ENCODE measurements around the gene CCK.
A peak's percentile ranks its signal among the peaks of the same experiment; 100 is the strongest.

The CCK gene

DNA sequence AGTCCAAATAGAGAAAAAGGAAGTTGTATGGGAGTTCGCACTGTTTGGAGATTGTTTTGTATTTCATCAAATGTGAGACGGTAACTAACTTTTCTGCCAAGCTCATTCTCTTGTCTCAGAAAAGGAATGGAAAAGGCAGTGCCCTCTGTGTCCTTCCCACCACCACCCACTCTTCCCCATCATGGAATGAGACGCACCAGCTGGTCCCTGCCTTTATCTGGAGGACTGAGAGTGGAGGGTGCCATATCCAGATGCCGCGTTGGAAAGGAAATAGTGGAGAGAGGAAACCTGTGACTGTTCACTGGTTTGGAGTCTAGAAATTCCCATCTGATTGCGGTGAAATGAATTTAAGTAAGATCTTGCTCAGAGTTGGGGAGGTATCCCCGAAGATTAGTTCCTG lies 3.7 kb upstream of the CCK start:
- no peak for DNase-seq (ENCODE audit: low read depth, low spot score)

DNA sequence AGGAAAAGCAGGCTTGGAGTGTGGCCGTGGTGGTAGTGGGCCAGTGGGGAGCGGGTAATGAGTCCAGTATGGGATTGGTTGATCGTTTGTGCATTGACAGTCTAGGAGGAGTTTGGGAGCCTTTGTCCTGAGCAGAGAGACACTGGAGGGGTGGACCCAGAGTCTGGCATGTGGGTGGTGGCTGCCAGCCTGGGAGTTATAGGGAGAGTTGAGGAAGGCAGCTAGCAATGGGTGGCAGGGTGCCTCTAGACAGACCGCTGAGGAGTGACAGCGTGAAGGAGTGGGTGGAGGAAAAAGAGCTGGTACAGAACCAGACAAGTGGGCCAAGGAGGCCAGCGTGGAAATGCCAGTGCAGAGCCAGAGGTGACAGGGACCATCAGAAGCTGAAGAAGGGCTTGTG lies 1.9 kb upstream of the CCK start:
- DNase-seq (ENCODE audit: low read depth, low spot score): no peak

DNA sequence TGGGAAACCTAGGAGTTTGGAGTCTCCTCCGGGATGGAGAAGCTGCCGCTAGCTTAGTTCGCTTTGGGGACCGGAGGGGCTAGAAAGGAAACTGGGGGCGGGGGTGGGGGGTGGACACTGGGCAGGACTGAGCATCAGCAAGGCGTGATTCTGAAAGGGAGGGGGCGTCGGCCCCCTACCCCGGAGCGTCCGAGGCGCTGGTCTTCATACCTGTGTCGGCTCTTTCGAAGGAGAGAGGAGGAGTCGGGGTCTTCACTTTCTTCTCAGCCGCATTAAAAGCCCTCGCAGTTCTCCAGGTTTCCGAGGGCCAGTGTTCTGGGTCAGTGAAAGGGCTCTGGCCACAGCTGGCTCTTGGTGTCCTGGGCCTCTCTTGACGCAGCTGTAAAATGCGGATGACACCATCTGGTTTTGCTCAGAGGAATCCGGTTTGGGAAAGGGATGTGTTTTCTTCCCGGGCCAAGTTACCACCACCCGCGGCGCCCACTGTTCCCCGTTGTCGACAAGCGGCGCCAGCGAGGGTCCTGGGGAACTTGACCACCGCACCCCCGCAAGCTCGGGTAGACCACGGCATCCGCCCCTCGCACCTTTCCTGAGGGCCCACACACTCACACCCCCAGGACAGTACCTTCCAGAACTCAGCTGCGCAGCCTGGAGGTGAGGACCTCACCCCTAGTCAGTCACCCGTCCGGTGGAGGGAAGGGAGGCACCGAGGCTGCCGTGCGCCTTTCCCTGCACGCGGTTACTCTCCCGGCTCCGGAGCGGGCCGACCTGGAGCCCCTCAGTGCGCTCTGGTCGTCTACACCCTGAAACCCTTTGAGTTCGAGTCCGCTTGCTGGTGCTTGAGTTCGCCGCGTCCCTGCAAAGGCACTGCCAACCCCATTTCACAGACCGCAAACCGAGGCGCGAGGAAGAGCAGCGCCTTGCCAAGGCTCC lies 660 bp downstream of the CCK start:
- DNase-seq (ENCODE audit: low read depth, low spot score): no peak

DNA sequence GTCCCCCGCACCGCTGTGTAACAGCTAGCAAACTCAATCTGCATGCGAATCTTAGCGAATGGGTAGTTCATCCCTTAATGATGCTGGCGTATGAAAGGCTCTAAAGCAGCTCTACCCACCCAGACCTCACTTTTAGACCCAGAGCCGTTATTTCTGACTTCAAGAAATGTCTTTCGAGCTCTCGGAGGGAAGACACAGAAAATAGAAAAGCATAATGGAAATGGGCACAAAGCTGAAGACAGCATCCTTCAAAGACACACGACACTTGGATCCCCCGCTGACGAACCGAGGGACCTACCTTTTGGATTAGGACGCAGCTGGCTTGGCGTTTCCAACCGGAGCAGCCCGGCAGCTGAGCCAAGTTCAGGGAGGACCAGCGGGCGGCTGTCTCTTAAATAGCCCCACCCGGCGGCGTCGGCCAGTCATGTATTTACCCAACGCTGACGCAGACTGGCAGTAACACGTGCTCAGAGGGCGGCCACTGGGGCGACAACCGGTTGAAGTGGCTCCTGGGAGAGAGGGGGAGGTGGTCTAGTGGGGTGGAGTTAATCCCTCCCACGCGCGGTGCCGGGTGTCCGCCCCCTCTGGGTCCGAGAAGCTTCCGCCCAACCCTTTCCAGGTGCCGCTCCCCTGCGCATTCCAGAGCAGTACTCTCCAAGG lies 1.5 kb downstream of the CCK start:
- peak; percentile 41 for DNase-seq (ENCODE audit: low read depth, low spot score)

DNA sequence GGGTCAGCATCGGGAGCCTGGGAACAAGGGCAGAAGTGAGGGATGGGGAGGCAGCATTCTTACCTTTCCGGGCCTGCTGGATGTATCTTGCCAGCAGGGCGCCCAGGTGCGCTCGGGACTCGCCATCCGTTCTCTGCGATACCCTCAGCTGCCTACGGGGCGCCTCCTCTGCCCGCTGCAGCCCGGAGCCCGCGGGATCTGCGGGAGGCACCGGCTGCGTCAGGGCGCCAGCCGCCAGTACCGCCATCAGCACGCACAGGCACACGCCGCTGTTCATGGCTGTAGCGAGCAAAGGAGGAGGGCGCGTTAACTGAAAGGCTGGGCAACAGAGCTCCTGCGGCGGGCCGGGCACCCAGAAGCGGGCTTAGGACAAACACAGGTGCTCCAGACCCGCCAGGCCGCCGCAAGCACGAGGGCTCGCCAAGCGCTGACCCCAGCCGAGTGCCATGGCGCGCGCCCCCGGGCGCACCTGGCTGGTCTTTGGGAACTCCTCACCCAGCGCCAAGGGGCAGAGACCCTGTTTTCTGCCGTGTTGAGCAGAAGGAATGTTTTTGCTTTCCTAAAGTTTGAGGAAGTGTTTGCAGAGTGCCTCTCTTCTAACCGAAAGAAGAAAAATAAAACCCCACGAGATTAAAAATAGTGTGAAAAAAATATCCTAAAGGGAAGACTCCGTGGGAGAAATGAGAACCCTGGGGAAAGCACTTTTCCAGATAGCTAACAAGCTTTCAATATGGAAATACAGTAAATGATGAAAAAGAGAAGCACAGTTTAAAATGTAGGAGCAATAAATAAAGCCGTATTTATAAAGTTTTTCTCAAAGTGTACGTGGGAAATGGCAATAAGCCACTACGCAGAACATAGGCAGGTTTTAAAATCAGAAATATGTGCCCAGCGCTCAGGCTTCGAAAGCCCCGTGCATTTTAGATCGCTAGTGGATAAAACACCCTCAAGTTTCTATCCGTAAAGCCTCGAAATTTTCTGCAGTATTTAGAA lies 2.3 kb downstream of the CCK start:
- peak; percentile 49 for DNase-seq (ENCODE audit: low read depth, low spot score)

DNA sequence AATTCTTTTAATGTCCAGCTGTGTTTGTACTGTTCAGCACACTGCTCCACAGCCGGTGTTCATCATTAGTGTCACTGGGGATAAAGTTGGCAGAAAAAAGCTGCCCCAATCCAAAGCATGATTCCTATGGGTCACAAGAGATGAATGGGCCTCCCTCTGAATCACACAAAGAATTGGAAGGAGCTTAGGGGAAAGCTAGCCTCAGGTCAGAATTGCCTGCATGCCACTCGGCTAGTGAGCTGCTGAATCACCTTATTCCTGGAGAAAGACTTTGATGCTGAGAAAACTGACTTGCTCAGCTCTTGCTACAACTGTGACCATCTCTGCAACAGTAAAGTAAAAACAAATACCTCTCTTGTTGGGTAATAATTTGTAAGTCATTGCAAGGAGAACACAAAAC lies 3.5 kb downstream of the CCK start:
- peak; percentile 71 for DNase-seq (ENCODE audit: low read depth, low spot score)

DNA sequence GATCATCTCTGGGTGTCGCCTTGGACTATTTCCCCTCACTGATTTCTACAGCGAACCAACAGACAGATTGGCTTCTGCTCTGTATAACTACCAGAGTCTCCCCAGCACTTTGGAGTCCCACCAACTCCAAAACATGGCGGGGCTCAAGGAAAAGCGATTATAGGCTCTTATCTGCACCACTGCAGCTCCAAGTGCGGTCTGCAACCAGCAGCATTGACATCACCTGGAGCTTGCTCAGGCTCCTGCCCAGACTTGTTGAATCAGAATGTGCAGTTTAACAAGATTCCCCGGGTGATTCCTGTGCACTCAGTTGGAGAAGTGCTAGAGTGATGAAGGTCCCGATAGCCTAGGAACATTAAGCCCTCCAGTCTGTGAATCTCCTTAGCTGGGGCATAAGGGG lies 9.0 kb downstream of the CCK start:
- no peak for DNase-seq (ENCODE audit: low read depth, low spot score)

DNA sequence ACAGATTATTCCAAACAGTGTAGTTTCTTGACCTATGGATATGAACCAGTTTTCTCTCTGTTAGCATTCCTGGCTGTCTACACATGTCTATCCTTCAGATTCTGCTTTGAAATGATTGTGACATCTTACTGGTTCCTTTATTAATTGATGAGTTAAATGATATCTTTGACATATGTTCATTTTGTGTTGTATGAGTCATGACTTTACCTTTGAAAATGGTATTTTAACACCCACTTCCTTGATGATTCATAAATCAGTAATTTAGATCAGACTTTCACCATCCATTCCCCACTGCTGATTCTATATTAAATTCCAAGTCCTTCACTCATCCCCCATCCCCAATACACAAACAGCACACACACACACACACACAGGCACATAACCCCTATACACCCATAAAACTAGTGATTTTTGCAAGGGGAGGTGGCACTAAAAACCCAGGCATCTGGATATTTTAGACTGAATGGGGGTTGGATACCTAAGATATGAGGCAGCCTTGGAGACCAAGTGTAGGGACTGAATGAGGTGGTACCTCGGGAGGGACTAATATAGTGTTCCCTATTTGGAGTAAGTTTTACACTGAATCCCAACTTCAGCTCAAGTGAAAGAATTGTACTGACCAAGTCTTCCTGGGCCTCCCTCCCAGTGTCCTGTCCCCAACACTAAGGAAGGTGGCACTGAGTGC lies 9.7 kb downstream of the CCK start:
- DNase-seq (ENCODE audit: low read depth, low spot score): peak; percentile 37

DNA sequence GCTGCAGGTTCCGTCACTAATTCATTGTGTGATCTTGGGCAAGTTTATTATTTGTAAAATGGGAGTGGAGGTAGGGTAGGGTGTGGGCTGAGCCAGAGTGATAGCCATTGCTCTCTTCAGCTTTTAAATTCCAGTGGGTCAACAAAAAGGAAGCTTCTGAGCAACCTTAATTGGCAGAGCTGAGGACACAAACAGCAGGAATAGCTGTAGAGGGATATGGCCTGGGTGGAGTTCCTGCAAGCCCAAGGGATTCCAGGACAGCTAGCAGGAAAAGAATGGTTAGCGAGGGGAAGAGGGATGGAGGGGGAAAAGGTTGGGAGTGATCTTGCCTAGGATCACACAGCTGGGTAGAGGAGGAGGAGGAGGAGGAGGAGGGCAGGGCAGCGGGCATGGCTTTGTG lies 11.4 kb downstream of the CCK start:
- no peak for DNase-seq (ENCODE audit: low read depth, low spot score)

DNA sequence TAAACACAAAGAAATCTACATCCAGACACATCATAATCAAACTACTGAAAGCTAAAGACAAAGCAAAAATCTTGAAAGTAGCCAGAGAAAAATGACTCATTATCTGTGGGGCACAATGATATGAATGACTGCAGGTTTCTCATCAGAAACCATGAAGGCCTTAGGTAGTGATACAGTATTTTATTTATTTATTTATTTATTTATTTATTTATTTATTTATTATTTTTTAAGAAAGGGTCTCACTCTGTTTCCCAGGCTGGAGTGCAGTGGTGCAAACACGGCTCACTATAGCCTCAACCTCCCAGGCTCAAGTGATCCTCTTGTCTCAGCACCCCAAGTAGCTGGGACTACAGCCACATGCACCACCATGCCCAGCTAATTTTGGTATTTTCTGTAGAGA lies 15.2 kb downstream of the CCK start:
- no peak for DNase-seq (ENCODE audit: low read depth, low spot score)

DNA sequence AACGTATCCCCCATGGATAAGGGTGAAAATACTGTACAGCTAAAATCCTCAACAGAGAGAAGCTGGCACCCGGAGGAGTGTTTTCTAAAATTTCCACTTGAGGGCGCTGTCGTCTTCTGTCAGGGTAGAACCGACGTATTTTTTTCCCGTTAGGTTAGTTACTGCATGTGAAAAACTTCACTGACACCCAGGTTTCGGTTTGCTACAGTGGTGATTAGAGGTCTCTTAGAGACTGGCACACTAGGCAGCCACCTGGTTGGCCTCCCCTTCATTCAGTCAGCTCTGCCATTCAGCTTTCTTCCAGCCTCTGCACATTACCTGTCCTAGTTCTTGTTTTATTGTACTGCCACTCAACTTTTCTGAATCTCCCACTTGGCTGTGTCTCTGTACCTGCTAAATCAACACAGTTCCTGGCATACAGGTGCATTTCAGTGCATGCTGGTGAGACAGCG lies 18.4 kb downstream of the CCK start:
- DNase-seq (ENCODE audit: low read depth, low spot score): peak; percentile 80

DNA sequence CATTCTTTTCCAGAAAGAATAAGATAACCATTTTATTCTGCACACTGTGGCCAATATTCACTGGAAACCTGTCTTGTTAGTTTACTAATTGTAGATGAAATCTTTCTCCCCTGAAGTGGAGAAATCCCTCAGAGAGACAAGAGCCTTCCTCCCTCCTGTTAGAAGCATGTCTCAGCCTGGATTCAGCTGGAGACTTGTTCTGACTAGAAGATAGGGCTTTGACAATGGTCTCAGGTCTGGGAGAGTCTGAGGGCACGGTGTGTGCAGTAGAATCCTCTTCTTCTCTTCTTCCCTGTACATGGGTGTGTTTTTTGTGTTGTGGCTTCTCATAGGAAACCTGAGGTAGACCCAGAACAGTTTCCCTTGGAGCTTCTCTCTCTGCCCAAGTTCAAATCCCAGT lies 19.9 kb downstream of the CCK start:
- no peak for DNase-seq (ENCODE audit: low read depth, low spot score)

DNA sequence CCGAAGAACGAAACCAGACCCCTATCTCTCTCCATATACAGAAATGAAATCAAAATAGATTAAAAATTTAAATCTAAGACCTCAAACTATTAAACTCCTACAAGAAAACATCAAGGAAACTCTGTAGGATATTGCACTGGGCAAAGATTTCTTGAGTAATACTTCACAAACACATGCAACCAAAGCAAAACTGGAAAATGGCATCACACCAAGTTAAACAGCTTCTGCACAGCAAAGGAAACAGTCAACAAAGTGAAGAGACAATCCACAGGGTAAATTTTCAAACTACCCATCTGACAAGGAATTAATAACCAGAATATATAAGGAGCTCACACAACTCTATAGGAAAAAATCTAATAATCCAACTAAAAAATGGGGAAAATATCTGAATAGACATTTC lies 29.4 kb downstream of the CCK start:
- DNase-seq (ENCODE audit: low read depth, low spot score): no peak

DNA sequence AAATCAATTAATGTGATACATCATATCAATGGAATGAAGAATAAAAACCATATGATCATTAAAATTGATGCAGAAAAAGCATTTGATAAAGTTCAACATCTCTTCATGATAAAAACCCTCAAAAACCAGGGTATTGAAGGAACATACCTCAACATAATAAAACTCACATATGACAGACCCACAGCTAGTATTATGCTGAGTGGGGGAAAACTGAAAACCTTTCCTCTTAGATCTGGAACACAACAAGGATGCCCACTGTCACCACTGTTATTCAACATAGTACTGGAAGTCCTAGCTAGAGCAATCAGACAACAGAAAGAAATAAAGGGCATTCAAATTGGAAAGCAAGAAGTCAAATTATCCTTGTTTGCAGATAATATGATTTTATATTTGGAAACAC lies 30.5 kb downstream of the CCK start:
- DNase-seq (ENCODE audit: low read depth, low spot score): no peak

DNA sequence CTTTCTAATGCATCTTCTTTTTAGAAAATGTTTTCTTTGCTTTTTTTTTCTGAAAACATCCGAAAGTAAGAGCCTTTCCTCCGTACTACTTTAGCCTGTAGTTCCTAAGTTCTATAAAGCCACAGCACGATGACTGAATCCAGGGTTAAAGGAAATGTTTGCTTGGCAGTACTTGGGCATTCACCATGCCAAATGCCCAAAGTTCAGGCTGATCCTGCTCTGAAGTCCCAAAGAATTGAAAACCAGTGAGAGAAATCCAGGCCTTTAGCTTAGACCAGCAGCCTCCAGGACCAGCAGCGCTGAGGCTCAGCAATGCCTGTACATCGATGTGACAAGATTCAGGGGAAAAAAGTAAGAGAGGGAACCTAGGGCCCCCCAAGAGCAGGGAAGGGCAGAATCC lies 35.1 kb downstream of the CCK start:
- DNase-seq (ENCODE audit: low read depth, low spot score): no peak

DNA sequence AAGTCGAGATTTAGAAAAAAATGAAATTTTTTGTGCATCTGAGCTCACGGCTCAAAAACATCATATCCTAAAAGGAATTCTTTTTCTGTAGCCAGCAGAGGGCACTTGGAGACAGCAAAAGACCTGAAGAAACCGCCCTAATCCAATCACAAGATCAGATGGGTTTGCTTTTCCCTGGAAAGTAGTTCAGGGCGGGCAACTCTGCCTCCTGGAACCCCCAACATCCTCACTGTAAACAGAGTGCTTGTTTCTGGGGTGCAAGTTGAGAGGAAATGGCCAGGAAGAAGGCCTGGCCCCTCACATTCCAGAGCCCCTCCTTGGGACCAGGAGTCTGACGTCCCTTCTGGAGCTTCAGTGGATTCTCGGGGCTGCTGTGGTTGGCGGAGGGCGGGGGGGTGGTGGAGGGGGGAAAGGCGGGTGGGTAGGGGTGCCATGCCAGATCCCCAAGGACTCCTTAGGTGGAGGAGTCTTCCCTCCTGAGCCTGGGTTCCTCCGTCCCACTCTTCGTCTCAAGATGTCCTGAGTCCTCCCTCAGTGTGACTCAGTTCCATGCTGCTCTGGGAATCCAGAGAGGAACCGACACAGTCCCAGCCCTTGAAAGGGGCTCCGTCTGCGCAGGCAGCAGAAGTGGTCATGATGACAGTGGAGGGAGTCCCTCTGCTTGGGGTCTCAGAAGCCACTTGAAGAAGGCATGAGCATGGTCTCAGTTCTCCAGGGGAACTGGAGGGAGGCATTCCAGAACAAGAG lies 35.9 kb downstream of the CCK start:
- DNase-seq (ENCODE audit: low read depth, low spot score): peak; percentile 65

DNA sequence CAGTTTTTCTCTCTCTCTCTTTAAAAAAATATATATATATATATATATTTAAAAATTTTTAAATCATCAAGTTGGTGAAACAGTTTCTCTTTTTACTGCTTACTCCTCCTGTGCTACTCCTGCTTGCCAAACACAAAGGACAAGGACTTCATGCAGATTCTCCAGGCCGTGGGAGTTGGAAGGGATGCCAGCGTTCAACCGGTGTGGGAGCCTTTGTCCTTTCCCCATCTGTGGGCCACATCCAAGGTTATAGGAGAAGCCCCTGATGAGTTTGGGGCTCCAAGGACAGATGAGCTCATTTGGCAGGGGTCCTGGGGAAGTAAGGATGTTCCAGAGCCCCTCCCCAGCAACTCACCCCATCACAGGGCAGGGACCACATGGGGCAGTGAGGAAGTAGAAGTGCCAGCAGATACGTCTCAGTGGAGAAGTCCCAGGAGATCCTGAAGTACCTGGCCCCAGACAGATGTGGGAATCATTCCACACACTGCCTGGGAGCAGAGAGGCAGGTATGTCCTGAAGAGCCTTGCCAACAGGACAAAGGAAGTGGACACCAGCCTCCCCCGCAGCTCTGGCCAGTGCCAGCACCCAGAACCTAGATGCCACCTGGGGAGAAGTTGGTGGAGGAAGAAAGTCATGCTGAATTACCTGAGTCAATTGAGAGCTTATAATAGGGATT lies 36.6 kb downstream of the CCK start:
- DNase-seq (ENCODE audit: low read depth, low spot score): no peak

DNA sequence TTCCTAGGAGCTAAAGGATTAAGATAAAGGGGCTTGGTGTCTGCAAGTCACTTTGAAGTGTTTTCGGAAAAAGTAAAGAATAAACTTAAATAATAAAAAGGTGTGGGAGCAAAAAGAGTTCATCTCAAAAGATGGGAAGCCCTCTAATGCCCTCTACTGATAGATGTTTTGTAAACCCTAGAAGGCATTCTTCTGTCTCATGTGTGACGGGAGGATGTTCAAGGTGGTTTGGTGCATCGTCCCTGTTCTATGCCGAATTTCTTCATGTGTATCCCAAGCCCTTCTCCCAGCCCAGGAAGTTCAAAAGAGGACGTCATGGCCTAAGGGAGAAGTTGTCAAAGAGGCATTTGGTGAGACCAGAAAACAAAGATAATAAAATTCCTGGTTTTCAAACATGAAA lies 37.2 kb downstream of the CCK start:
- peak; percentile 27 for DNase-seq (ENCODE audit: low read depth, low spot score)

DNA sequence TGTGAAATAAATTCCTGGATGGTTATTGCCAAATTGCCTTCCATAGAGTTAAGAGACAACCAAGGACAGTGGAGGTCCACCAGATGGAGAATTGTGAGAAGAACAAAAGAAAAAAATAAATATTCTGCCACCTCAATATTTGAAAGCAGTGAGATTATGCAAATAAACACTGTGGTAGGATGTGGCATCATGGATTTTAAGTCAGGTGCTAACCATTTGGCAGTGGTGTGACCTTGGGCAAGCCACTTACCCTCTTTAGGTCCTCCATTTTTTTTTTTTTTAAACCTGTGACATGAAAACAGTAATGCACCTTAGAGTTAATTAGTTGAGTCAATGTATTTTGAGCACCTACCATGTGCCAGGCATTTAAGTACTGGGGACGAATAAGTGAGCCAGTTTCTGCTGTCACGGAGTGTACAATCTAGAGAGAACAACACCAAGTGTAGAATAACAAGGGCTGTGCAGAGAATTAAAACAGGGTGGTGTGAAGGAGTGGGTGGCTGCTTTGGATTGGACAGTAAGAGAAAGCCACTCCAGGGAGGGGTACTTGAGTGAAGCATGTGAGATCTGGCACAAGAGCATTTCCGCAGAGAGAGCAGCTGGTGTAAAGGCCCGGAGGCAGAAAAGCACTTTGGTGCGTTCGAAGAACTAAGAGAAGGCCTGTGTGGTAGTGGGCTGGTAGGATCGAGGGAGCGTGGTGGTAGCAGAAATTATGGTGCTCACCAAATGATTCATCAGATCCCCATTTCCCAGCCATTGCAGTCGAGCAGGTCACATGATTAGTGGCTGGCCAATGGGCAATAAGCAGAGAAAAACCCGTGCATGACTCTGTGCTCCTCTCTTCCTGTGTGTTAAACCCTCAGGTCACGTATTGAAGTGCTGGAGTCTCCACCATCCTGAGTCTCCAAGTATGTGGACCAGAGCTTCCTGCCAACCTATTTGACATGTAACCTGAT lies 39.2 kb downstream of the CCK start:
- DNase-seq (ENCODE audit: low read depth, low spot score): no peak

All from astrocyte of the hippocampus (primary cell).